OCI-LY7 (cell line): ENCODE data around the gene PGM3.

Source experiments
- EZH2phosphoT487 ChIP-seq: fragments of 200-600 bp; sonication (generic); IDR thresholded peaks from 2 replicates; pipeline ENCODE4 v1.6.1; 2018; ENCODE audit warnings: low read depth, borderline replicate concordance, mild to moderate bottlenecking, mixed run types, antibody characterized with exemption, low read length, moderate library complexity, mixed read lengths
- TF ChIP-seq, protein P1 (sequence below): fragments of 200-600 bp; sonication (generic); conservative IDR thresholded peaks from 2 replicates; pipeline ENCODE4 v1.5.1; 2014; ENCODE audit warnings: mild to moderate bottlenecking, antibody characterized with exemption, low read length, moderate library complexity, mixed read lengths

DNA sequence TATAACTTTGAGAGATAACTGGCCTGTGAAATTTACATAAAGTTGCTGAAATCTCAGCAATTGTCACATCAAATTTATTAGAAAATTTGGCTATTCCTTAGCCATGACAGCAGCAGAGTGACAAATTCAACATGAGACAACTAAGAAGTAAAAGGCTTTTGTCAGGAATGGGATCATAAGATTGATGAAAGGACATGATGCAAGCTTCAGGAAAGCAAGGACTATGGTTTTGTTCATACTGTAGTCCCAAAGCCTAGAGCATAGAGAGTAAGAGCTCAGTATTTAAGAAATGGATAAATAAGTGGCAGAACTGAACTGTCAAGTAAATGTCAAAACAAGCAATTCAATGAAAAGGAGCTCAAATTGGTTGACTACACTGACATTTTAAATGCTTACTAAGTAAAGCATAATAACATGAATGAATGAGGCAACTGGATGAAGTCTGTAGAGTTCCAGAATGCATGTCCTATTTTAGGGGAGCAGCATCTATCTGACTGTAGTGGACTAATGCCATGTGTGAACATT is 12.6 kb downstream of the PGM3 start:
- TF ChIP-seq, protein P1, sequence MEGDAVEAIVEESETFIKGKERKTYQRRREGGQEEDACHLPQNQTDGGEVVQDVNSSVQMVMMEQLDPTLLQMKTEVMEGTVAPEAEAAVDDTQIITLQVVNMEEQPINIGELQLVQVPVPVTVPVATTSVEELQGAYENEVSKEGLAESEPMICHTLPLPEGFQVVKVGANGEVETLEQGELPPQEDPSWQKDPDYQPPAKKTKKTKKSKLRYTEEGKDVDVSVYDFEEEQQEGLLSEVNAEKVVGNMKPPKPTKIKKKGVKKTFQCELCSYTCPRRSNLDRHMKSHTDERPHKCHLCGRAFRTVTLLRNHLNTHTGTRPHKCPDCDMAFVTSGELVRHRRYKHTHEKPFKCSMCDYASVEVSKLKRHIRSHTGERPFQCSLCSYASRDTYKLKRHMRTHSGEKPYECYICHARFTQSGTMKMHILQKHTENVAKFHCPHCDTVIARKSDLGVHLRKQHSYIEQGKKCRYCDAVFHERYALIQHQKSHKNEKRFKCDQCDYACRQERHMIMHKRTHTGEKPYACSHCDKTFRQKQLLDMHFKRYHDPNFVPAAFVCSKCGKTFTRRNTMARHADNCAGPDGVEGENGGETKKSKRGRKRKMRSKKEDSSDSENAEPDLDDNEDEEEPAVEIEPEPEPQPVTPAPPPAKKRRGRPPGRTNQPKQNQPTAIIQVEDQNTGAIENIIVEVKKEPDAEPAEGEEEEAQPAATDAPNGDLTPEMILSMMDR: no peak
- no peak for TF ChIP-seq EZH2phosphoT487
